DND-41 (cell line): Measurements from ENCODE around the gene CKAP5.

Experiments
- EZH2 ChIP-seq: IDR thresholded peaks from 3 replicates; pipeline ENCODE4 v1.6.1; 2012; ENCODE audit warnings: borderline replicate concordance, low read depth, mild to moderate bottlenecking, moderate library complexity, low read length, inconsistent platforms; ENCODE audit not compliant: severe bottlenecking
- TF ChIP-seq, protein P1 (sequence below): IDR thresholded peaks from 2 replicates; pipeline ENCODE4 v1.5.1; 2012; ENCODE audit warnings: borderline replicate concordance, low read length, moderate library complexity, mild to moderate bottlenecking; ENCODE audit not compliant: poor library complexity, severe bottlenecking; ENCODE audit errors: extremely low read depth

DNA sequence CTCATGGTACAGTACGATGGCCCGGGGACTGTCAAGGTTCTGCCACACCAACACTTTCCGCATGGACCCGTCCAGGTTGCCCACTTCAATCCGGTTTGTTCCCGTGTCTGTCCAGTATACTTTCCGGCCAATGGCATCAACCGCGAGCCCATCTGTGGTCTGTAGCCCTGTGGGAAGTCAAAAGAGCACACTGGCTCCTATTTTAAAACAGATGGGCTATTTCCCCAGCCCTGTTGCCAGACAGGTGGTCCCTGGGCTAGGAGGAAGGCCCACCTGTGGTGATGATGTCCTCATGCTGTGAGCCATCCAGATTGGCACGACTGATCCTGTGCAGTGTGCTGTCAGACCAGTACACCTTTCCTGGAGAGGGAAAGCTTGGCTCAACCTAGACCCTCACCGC, 30.4 kb upstream of the CKAP5 start:
- TF ChIP-seq, protein P1, sequence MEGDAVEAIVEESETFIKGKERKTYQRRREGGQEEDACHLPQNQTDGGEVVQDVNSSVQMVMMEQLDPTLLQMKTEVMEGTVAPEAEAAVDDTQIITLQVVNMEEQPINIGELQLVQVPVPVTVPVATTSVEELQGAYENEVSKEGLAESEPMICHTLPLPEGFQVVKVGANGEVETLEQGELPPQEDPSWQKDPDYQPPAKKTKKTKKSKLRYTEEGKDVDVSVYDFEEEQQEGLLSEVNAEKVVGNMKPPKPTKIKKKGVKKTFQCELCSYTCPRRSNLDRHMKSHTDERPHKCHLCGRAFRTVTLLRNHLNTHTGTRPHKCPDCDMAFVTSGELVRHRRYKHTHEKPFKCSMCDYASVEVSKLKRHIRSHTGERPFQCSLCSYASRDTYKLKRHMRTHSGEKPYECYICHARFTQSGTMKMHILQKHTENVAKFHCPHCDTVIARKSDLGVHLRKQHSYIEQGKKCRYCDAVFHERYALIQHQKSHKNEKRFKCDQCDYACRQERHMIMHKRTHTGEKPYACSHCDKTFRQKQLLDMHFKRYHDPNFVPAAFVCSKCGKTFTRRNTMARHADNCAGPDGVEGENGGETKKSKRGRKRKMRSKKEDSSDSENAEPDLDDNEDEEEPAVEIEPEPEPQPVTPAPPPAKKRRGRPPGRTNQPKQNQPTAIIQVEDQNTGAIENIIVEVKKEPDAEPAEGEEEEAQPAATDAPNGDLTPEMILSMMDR, result no peak
- no peak for TF ChIP-seq EZH2
